ENCODE measurements around the gene GOLGA2.
"Not testable (repeated sequence)": the region's sequence is repeated elsewhere in the genome, so short reads cannot be mapped to it uniquely, and the experiment has no call there.

The GOLGA2 gene

DNA sequence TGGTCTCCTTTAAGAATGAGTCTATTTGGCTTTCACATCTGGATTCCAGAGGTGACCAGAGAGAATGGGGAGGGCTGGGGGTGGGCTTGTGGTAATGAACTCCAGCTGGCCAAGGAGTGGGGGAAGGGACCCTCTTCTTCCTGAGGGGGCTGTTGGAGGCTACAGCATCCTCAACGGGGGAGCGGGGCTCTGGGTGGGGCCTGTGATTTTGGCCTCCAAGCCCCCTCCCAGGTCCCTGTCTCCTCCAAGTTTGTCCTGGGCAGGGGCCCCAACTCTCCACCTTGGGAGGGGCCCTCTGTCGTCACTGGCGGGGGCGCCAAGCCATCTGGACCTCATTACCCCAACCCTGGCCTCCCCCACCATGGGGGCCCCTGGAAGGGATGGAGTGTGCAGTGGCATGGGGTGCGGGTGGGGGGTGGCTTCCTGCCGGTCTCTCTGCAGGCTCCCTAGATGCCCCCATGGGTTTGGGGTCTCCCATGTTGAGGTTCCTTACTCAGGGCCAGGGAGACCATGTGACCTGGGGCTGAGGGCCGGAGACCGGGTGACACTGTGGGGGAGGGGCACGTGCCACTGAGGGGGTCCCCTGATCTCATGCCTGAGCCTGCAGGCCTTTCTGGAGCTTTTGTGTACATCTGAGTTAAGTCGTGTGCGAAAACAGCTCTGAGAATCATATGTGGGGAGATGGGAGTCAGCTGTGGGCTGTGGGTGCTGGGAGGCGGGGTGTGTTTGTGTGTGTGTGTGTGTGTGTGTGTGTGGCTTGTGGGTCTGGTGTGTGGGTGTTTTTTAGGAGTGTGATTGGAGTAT, 32.4 kb downstream of the GOLGA2 start:
- no peak for DNase-seq

DNA sequence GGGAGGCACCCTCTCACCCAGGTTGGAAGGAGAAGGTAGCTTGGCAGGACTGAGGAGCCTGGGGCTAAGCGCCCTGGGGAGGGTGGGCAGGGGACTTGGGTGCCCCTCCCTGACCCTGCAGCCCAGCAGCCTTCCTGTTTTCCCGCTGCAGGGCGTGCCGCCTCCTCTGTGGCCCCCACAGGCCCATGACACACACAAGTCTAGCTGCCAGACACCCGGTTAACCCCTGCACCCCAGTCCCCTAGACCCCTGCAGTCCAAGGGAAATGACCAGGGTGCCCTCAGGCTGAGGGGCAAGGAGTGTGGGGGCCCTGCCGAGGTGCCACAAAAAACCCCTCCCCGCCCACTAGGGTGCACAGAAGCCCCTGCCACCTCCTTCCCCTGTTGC, 33.0 kb downstream of the GOLGA2 start:
- no peak for DNase-seq

DNA sequence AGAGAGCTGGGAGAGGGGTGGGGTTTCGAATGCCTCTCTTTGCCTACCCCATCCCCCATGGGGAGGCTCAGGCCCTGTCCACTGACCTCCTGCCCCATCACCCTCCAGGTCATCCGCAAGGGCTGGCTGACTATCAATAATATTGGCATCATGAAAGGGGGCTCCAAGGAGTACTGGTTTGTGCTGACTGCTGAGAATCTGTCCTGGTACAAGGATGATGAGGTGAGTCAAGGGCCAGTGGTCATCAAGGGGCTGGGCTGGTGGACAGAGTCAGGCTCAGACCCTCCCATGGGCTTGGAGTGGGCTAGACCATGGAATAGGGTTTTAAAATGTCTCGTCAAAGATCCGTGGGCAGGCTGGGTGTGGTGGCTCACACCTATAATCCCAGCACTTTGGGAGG, 33.7 kb downstream of the GOLGA2 start:
- no peak for DNase-seq

DNA sequence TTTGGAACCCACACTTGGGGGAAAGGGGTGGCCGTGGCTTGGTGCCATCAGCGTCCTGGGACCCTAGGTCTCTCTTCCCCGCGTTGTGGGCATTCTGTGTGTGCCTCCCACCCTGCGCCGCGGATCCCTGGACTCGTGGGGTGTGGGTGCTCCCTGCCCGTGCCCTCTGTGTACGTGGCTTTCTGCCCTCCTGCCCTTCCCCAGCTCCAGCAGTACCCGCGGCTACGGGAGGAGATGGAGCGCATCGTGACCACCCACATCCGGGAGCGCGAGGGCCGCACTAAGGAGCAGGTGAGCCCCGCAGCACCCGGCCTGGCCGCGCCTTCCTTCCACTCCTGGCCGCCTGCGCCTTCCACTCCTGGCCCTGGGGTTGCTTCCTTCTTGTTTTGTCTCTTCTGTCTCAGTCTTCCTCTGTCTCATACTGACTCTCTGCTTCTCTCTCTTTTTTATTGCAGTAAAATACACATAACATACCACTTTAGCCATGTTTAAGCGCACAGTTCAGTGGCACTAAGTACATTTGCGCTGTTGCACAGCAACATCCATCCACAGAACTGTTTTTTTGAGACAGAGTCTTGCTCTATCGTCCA, 41.9 kb downstream of the GOLGA2 start:
- no peak for DNase-seq

DNA sequence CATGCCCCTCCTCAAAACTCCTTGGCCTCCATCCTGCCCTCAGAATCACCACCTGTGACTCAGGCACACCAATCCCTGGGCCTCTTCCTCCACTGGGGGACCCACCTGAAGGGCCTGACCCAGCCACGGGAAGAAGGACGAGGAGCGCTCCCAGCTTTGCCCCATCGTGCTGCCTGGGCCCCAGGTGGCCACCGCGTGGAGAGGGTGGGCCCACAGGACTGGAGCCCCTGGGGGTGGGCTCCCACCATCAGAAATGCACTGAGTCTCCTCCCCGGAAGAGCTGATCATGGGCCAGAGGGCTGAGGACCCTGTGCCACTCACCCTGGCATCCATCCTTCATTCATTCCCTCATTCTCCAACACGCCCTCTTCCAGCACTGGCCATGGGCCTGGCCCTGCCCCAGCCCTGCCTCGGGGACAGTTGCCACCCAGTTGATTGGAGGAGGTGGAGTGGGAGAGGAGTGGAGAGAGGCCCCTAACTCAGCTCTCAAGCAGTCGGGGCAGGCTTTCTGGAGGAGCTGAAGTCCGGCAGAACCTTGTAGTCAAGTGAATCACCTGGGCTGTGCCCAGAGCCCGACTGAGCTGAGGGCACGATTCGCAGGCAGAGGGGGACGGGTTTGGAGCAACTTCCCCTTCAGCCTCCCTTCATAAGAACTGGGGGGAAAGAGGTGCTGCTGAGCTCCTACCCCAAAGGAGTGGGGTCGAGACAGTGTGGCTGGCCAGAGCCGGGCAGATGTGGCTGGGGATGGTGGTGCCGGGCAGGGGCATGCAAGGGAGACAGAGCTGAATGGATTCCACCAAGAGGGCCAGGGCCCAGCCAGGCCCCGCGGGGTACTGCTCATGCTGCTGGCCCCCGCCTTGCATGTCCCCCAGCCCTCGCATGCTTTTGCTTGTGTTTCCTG, 43.0 kb downstream of the GOLGA2 start:
- no peak for DNase-seq

DNA sequence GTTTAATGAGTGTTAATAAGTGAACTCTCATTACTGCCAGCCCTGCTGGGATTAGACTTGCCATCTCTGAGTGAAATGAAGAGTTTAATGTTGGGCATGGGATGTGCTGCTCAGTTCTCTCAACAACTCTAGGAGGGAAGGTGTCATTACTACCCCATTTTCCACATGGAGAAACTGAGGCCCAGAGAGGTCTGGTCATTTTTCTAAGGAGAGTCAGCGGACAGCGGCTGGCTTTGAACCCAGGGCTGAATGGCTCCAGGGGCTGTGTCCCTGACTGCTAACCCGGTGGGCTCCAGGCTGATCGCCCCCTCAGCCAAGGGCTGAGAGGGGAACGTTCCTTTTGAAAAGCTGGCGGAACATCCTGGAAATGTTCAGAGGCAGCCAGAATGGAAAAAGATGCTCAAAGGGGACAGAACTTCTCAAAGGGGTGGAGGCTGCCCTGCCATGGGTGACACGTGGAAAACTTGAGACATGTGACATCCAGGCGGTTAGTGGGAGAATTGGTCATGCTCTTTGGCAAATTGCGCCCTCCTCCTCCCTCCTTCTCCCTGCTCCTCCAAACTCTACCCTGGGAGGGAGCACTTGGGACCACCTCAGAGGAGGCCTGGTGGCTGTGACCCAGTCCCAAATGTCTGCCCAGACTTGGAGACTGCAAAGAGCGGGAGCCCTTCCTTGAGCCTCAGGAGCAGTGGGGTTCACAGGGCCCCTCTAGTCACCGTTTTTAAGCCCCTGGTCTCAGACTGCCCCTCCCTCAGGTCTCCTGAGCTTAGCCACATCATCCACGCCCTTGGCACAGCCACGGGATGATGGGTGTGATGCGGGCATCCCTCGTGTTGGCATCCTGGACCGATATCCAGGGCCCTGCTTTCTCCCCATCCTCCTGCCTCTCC, 43.9 kb downstream of the GOLGA2 start:
- no peak for DNase-seq

DNA sequence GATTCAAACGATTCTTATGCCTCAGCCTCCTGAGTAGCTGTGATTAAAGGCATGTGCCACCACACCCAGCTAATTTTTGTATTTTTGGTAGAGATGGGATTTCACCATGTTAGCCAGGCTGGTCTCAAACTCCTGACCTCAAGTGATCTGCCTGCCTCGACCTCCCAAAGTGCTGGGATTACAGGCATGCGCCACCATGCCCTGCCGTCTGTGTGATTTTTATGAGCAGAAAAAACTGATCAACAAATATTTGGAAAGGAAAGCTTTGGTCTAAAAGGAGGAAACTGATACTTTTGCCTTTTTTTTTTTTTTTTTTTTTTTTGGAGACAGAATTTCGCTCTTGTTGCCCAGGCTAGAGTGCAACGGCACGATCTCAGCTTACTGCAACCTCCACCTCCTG, 44.9 kb downstream of the GOLGA2 start:
- not testable (repeated sequence) for DNase-seq

DNA sequence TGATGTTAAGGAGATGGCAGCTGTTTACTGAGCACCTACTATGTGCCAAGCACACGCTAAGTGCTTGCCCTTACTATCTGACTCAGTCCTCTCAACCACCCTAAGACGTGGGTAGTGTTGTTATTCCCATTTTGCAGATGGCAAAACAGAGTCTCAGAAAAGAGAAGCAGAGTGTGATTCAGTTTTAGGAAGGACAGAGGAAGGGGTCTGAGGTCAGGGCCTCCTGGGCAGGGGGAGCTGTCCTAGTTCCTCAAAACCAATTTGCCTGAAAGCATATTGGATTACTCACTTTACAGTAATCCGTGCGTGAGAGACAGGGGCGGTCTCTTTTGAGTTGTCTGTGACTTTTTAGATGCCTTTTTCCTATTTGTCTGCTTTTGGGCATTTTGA, 49.4 kb downstream of the GOLGA2 start:
- DNase-seq, result no peak

DNA sequence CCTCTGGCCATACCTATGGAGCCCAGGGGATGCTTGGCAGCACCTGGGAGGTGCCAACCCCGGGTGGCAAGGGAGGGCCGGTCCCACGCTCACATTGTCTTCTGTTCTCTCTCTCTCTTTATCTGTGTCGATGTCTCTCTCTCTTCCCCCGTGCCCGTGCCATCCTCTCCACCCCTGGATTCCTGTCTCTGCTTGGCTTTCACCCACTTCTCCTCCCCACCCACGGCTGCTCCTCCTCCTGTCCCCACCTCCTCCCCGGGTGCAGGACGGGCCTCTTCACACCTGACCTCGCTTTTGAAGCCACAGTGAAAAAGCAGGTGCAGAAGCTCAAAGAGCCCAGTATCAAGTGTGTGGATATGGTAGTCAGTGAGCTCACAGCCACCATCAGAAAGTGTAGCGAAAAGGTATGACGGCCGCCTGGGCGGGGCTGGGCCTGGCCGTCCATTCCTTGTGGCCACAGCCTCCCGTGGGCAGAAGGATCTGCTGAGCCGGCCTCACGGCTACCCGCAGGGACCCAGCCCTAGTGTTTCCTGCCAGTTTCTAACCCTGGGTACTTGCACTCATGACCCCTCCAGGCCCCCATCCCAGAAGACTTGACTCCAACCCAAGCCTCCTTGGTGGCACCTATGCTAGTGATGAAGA, 49.9 kb downstream of the GOLGA2 start:
- no peak for DNase-seq

DNA sequence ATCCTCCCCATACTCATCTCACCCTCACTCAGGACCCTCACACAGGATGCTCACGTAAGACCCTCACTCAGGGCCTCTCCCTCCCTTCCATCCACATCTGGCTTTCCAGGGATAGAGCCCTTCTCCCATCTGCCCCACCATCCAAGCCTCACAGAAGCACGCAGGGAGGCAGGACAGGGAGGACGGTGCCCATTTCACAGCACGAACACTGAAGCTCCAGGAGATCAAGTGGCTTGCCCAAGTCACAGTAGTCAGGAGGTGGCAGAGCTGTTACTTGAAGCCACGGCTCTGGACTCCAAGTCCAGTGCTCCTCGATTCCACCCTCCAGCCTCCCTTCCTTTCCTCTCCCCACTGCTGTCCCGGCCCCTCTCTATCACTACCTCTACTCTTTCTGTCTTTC, 50.9 kb downstream of the GOLGA2 start:
- DNase-seq, result no peak

DNA sequence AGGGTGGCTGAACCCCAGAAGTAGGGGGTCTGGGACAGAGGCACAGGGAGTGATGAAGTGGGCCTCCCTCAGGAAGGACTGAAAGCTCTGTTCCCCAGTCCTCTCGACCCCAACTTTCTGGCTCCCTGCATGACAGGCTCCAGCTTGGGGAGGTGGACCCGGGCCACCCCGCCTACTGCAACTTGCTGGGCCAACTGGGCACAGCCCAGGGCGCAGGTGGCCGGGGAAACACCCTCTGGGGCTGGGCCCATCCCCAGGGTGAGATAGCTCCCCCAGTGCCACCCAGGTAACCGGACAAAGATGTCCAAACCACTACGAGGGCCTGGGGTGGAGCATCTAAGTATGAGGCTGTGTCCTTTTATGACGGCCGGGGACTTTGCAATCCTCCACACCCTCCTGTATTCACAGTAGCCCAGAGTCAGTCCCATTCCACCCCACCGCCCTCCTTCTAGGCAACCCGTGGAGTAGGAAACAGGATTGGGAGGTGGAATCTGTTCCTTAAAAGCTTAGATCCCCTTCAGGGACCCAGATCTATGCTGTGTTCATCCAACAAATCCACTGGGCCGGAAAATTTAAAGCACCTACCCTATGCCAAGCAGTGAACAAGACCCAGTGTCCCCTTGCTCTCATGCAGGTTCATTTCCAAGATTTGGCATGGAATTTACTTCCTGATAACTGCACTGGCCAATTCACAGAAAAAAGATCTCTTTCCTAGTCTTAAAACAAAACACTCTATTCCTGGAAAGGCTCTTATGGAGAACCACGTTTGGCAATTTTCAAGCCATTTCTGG, 52.7 kb downstream of the GOLGA2 start:
- DNase-seq, result no peak

DNA sequence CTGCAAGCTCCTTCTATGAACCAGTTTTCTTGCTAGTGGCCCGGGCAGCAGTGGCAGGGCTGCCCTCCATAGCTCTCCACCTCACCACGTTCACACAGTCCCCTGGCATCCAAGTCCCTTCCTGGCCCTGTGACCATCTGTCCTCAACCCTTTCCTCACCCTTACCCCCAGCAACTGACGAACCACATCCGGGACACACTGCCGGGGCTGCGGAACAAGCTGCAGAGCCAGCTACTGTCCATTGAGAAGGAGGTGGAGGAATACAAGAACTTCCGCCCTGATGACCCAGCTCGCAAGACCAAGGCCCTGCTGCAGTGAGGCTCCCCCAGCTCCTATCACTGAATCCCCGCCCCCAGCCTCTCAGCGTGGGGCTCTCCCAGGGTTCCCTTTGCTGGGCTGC, 53.8 kb downstream of the GOLGA2 start:
- no peak for DNase-seq

DNA sequence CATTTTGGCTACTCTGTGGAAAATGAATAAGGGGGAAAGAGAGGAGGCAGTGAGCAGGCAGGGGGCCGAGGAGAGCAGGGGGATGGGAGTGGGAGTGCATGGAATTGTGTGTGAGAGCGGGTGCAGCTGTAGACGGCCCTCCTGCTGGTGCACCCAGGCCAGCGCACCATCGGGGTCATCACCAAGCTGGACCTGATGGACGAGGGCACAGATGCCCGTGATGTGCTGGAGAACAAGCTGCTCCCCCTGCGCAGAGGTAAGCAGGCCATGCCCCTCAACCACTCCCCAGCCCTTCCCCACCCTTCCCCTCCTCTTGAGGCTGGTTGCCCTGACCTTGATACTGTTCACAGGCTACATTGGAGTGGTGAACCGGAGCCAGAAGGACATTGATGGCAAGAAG, 56.0 kb downstream of the GOLGA2 start:
- DNase-seq, result no peak

DNA sequence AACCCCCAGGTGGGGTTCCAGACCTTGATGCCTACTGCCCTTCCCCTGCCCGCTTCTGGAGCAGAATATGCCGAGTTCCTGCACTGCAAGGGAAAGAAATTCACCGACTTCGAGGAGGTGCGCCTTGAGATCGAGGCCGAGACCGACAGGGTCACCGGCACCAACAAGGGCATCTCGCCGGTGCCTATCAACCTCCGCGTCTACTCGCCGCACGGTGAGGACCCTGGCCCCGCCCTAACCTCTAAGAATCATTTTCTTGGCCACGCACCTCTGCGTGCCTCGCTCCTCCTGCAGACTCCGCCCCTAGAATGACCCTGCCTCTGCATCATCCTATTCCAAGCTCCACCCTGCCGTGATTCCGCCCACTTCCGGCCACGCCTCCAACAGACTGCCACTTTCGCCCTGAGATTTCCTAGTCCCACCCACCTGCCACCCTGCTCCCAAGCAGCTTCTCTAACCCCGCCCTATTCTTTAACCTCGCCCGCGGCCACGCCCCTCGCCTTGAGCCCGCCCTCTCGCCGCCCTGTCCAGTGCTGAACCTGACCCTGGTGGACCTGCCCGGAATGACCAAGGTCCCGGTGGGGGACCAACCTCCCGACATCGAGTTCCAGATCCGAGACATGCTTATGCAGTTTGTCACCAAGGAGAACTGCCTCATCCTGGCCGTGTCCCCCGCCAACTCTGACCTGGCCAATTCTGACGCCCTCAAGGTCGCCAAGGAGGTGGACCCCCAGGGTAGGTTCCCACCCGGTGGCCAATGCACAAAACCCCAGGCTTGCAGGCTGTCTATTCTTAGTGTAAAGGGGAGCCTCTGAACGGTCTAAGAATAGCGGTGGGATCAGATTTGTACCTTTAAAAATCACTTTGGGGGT, 57.1 kb downstream of the GOLGA2 start:
- DNase-seq, result peak in 50 of 51 donors; percentile 17 to 89 (median 70)

DNA sequence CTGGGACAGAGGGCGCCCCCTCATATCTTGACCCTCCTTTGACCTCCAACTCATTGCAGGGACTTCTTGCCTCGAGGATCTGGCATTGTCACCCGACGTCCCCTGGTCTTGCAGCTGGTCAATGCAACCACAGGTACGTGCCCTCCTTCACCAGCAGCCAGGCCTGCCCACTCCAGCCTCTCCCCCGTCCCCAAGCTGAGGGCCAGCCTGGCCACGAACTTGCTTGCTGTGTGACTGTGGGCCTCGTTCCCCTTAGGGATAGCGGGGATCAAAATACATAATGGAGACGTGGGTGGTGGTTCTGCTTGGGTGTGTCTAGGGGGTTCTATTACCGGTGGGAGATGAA, 57.7 kb downstream of the GOLGA2 start:
- no peak for DNase-seq

DNA sequence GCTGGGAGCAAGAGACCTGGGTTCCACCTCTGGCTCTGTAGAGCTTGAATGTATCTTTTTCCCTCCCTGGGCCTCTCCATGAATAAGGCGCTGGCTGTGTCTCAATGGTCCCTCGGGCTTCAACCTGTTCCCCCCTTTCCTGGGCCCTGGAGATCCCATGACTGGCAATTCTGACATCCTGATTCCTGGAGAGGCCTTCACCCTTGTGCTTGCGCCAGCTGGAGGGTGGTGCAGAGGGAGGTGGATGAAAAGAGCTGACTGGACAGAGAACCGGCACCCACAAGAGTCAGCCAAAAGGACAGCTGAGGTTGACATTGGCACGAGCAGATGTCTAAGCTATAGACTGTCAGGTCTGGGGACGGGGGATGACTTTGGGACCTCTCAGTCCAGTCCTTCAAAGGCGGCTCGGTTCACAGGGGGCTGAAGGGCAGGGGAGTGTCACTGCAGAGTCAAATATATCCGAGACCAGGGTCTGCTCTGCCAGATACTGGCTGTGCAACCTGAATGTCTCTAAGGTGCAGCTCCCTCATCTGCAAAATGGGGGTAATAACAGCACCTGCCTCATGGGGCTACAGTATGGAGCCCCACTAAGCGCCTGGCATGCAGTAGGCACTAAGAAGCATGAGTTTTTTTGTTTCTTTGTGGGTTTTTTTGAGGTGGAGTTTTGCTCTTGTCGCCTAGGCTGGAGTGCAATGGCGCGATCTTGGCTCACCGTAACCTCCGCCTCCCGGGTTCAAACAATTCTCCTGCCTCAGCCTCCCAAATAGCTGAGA, 58.8 kb downstream of the GOLGA2 start:
- DNase-seq, result no peak

DNA sequence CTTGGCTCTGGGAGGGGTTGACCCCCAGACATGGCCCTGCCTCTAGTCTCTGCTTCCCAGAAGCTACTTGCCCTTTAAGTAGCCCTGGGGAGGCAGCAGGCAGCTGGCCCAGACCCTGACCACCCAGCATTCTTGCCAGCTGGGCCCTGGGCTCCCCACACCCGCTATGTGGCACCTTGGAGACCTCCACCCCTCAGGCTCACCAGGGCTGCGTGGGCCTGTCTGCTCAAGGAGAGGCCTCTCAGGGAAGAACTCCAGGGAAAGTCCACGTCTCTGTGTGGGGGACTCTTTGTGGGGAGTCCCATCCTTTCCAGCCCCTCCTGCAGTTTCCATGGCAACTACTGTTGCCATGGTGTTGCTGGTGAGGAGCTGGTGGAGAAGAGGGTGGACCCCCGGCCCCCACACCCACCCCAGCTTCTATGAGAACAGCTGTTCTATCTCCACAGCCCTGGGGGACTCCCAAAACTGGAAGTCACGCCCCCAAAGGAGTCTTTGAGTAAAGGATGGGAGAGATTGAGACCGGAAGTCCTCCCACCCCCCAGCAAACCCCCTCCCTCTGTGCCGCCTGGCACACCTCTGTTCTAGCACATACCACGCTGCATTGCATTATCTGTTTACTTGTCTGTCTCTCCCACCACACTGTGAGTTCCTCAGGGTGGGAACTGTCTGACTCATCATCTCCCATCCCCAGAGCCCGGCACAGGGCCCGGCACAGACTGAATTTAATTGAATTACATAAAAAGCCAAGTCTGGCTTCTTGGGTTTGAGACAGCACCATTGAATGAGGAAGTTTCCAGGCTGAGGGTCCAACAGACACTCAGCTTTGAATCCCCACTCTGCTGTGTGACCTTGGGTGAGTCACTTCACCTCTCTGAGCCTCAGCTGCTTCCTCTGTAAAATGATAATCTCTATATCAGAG, 60.1 kb downstream of the GOLGA2 start:
- DNase-seq, result peak in 5 of 51 donors; percentile 8 to 80 (median 32)
